Measurements from ENCODE around the gene B3GALNT1.

GRCh38 chr3:161050935-161051334 lies 54.2 kb downstream of the B3GALNT1 start:
- TF ChIP-seq POLR2AphosphoS5 (IDR thresholded peaks at IDR 0.05; ENCODE audit: low read depth, low read length) (no peak), SIN3A (IDR thresholded peaks at IDR 0.05; ENCODE audit: borderline replicate concordance, insufficient read depth, low read length) (no peak), REST (IDR thresholded peaks at IDR 0.05; ENCODE audit: insufficient read depth in 1 of 2, low read depth in 2 of 2, low read length in 2 of 2) (no peak), TAF1 (IDR thresholded peaks at IDR 0.05; ENCODE audit: borderline replicate concordance, insufficient read depth, low read length) (no peak)
